Gastroesophageal sphincter (tissue), 3 donors: ENCODE data around the gene MEOX2.

Experiments used
- EP300 ChIP-seq: sonication (generic); formaldehyde crosslinking; IDR thresholded peaks from one replicate; pipeline ENCODE4 v1.6.1; 2017; ENCODE audit warnings: antibody characterized with exemption, mild to moderate bottlenecking
- POLR2A ChIP-seq, 2 donors: fragments of 450-650 bp; IDR thresholded peaks; one replicate each; pipeline ENCODE4 v1.6.1; 2017; ENCODE audit warnings: antibody characterized with exemption in 2 of 2, mild to moderate bottlenecking in 2 of 2, moderate library complexity in 1 of 2
- POLR2AphosphoS5 ChIP-seq: sonication (generic); formaldehyde crosslinking; IDR thresholded peaks from one replicate; pipeline ENCODE4 v1.6.1; 2017; ENCODE audit warnings: antibody characterized with exemption
- TF ChIP-seq, protein P1 (sequence below), 4 experiments: fragments of 200-600 bp in 2 of 4; fragments of 450-650 bp in 2 of 4; sonication (generic) in 1 of 4; IDR thresholded peaks; one replicate each; pipeline ENCODE4 v1.5.1; 2017 to 2019; ENCODE audit warnings: antibody characterized with exemption in 4 of 4, mild to moderate bottlenecking in 2 of 4, moderate library complexity in 2 of 4

- TF ChIP-seq, protein P1, sequence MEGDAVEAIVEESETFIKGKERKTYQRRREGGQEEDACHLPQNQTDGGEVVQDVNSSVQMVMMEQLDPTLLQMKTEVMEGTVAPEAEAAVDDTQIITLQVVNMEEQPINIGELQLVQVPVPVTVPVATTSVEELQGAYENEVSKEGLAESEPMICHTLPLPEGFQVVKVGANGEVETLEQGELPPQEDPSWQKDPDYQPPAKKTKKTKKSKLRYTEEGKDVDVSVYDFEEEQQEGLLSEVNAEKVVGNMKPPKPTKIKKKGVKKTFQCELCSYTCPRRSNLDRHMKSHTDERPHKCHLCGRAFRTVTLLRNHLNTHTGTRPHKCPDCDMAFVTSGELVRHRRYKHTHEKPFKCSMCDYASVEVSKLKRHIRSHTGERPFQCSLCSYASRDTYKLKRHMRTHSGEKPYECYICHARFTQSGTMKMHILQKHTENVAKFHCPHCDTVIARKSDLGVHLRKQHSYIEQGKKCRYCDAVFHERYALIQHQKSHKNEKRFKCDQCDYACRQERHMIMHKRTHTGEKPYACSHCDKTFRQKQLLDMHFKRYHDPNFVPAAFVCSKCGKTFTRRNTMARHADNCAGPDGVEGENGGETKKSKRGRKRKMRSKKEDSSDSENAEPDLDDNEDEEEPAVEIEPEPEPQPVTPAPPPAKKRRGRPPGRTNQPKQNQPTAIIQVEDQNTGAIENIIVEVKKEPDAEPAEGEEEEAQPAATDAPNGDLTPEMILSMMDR (IDR thresholded peaks at IDR 0.05): no peak
- TF ChIP-seq POLR2A (IDR thresholded peaks at IDR 0.05) (no peak), POLR2AphosphoS5 (no peak), EP300 (no peak)
These were observed 65.0 kb downstream of the MEOX2 start for GRCh38 chr7:15621468-15621867.
